Osteocyte (in vitro differentiated cells): ENCODE results near the gene RABL3. TPM values are rescaled to one million over a fixed set of nuclear protein-coding genes. Genes with fewer than 3 reads are reported as not detected.

Source experiments
- DNase-seq: peaks from one replicate; pipeline ENCODE4 v3.0.0; 2021; ENCODE audit warnings: mixed read lengths; ENCODE audit not compliant: unreplicated experiment; ENCODE audit errors: extremely low spot score
- H3K27ac Mint-ChIP-seq: one replicate; pipeline ENCODE4 v1.8.0; 2021; ENCODE audit warnings: mild to moderate bottlenecking, mixed read lengths; ENCODE audit not compliant: unreplicated experiment
- H3K27me3 Mint-ChIP-seq: one replicate; pipeline ENCODE4 v1.8.0; 2021; ENCODE audit warnings: mixed read lengths; ENCODE audit not compliant: unreplicated experiment
- H3K36me3 Mint-ChIP-seq: one replicate; pipeline ENCODE4 v1.8.0; 2021; ENCODE audit warnings: mixed read lengths; ENCODE audit not compliant: unreplicated experiment
- H3K4me1 Mint-ChIP-seq: one replicate; pipeline ENCODE4 v1.8.0; 2021; ENCODE audit warnings: mixed read lengths; ENCODE audit not compliant: unreplicated experiment
- H3K4me3 Mint-ChIP-seq: one replicate; pipeline ENCODE4 v1.8.0; 2021; ENCODE audit warnings: mild to moderate bottlenecking, moderate library complexity, mixed read lengths; ENCODE audit not compliant: unreplicated experiment
- H3K9me3 Mint-ChIP-seq: one replicate; pipeline ENCODE4 v1.8.0; 2021; ENCODE audit warnings: mixed read lengths; ENCODE audit not compliant: unreplicated experiment
- total RNA-seq: library from RNA; stranded (reverse); gene quantifications from 2 replicates; pipeline ENCODE4 v1.2.1, GENCODE V29; 2021
- TF ChIP-seq, protein P1 (sequence below): fragments of 200-600 bp; sonication (generic); IDR thresholded peaks from 2 replicates; pipeline ENCODE4 v1.5.0; 2021; ENCODE audit warnings: antibody characterized with exemption, mild to moderate bottlenecking, moderate library complexity

RABL3 gene
- total RNA-seq, 1 donor from 2014 or later, result 17.4 TPM

GRCh38 chr3:120705884-120706582 lies 36.3 kb downstream of the RABL3 start:
- Mint-ChIP-seq H3K27ac (no peak overlapping the region), H3K36me3 (peaks cover 32% of the 10 kb centered on the region)

GRCh38 chr3:120699333-120699732 lies 43.0 kb downstream of the RABL3 start:
- Mint-ChIP-seq H3K4me3 (no peak overlapping the region), H3K36me3 (peaks cover 27% of the 10 kb centered on the region), H3K27ac (no peak overlapping the region), H3K9me3 (peaks cover 11% of the 10 kb centered on the region), H3K27me3 (no peaks in the 10 kb centered on the region), H3K4me1 (no peaks in the 10 kb centered on the region)
- TF ChIP-seq, protein P1, sequence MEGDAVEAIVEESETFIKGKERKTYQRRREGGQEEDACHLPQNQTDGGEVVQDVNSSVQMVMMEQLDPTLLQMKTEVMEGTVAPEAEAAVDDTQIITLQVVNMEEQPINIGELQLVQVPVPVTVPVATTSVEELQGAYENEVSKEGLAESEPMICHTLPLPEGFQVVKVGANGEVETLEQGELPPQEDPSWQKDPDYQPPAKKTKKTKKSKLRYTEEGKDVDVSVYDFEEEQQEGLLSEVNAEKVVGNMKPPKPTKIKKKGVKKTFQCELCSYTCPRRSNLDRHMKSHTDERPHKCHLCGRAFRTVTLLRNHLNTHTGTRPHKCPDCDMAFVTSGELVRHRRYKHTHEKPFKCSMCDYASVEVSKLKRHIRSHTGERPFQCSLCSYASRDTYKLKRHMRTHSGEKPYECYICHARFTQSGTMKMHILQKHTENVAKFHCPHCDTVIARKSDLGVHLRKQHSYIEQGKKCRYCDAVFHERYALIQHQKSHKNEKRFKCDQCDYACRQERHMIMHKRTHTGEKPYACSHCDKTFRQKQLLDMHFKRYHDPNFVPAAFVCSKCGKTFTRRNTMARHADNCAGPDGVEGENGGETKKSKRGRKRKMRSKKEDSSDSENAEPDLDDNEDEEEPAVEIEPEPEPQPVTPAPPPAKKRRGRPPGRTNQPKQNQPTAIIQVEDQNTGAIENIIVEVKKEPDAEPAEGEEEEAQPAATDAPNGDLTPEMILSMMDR, result no peak
- no peak for DNase-seq

More at GRCh38 chr3:120705884-120706582, 36.3 kb downstream of the RABL3 start:
- no peaks in the 10 kb centered on the region for H3K4me1 Mint-ChIP-seq
- no peak for DNase-seq
- TF ChIP-seq, protein P1, result no peak
- peaks cover 11% of the 10 kb centered on the region for H3K9me3 Mint-ChIP-seq
- H3K4me3 Mint-ChIP-seq, result no peak overlapping the region
- H3K27me3 Mint-ChIP-seq, result no peaks in the 10 kb centered on the region

DNA sequence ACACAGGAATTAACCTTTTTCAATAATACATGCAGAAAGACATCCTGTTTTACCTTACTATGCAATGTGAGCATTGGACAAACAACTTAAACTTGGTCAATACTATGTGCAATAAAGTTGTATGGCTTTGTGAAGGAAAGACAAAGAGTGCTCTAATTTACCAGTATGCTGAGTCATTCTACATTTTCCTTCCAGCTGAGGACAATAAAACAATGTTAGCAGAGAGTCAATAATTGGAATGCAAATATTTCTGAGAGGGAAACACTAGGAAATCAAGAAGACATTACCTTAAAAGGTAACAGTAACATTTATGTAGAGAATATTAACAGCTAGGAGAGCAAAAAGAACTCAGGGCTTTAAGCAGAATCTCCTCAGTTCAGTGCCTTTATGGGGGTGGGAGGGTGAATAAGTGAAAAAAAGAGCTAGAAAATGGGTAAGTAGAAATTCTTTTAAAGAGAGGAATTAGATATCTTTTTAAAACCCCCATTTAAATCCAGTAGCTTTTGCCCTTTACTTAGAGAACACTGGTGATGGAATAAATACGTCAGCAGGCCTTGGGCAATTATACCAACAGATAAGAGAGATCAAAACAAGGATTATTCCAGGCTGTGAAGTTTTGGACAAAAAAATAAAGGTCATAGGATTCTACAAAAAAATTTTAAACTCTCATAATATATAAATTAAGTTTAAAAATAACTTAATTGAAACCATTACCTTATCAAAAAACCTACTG lies 48.7 kb downstream of the RABL3 start:
- DNase-seq, result no peak
- TF ChIP-seq, protein P1, result no peak
- Mint-ChIP-seq H3K4me3 (no peak overlapping the region), H3K4me1 (peaks cover 25% of the 10 kb centered on the region), H3K27me3 (no peaks in the 10 kb centered on the region), H3K36me3 (peaks cover 11% of the 10 kb centered on the region), H3K9me3 (no peaks in the 10 kb centered on the region), H3K27ac (peak overlapping the region; percentile 16)

GRCh38 chr3:120689395-120689794 lies 52.9 kb downstream of the RABL3 start:
- H3K4me1 Mint-ChIP-seq, result peaks cover 29% of the 10 kb centered on the region
- H3K36me3 Mint-ChIP-seq, result peaks cover 10% of the 10 kb centered on the region
- H3K9me3 Mint-ChIP-seq, result no peaks in the 10 kb centered on the region
- H3K4me3 Mint-ChIP-seq, result no peak overlapping the region
- no peak overlapping the region for H3K27ac Mint-ChIP-seq
- no peak for DNase-seq
- H3K27me3 Mint-ChIP-seq, result no peaks in the 10 kb centered on the region
- TF ChIP-seq, protein P1, result no peak

GRCh38 chr3:120688121-120688520 lies 54.2 kb downstream of the RABL3 start:
- DNase-seq, result no peak
- H3K9me3 Mint-ChIP-seq, result no peaks in the 10 kb centered on the region
- H3K27me3 Mint-ChIP-seq, result no peaks in the 10 kb centered on the region
- H3K4me3 Mint-ChIP-seq, result no peak overlapping the region
- no peak overlapping the region for H3K27ac Mint-ChIP-seq
- H3K4me1 Mint-ChIP-seq, result peaks cover 22% of the 10 kb centered on the region
- H3K36me3 Mint-ChIP-seq, result peaks cover 10% of the 10 kb centered on the region
- TF ChIP-seq, protein P1, result no peak
